DND-41 (cell line): ENCODE data around the gene MX2.

Experiments used
- EZH2 ChIP-seq: IDR thresholded peaks from 3 replicates; pipeline ENCODE4 v1.6.1; 2012; ENCODE audit warnings: borderline replicate concordance, low read depth, mild to moderate bottlenecking, moderate library complexity, low read length, inconsistent platforms; ENCODE audit not compliant: severe bottlenecking
- TF ChIP-seq, protein P1 (sequence below): IDR thresholded peaks from 2 replicates; pipeline ENCODE4 v1.5.1; 2012; ENCODE audit warnings: borderline replicate concordance, low read length, moderate library complexity, mild to moderate bottlenecking; ENCODE audit not compliant: poor library complexity, severe bottlenecking; ENCODE audit errors: extremely low read depth

- TF ChIP-seq EZH2 = no peak
- TF ChIP-seq, protein P1, sequence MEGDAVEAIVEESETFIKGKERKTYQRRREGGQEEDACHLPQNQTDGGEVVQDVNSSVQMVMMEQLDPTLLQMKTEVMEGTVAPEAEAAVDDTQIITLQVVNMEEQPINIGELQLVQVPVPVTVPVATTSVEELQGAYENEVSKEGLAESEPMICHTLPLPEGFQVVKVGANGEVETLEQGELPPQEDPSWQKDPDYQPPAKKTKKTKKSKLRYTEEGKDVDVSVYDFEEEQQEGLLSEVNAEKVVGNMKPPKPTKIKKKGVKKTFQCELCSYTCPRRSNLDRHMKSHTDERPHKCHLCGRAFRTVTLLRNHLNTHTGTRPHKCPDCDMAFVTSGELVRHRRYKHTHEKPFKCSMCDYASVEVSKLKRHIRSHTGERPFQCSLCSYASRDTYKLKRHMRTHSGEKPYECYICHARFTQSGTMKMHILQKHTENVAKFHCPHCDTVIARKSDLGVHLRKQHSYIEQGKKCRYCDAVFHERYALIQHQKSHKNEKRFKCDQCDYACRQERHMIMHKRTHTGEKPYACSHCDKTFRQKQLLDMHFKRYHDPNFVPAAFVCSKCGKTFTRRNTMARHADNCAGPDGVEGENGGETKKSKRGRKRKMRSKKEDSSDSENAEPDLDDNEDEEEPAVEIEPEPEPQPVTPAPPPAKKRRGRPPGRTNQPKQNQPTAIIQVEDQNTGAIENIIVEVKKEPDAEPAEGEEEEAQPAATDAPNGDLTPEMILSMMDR = no peak
Observed at GRCh38 chr21:41439248-41439647, 77.4 kb downstream of the MX2 start.
